RWPE2 (cell line): Measurements from ENCODE around the gene TBCB.

Experiments
- ATAC-seq: fragments of 200-7000 bp; cut with Tn5 transposase; 3 replicates; pipeline ENCODE4 v1.9.1; 2021; ENCODE audit warnings: low read depth
- DNase-seq: peaks from one replicate; pipeline ENCODE4 v3.0.0-alpha.2; 2020; ENCODE audit warnings: low spot score
- H3K27ac ChIP-seq: fragments of 450-650 bp; 2 replicates; pipeline ENCODE4 v1.5.1; 2017; ENCODE audit warnings: mild to moderate bottlenecking; ENCODE audit not compliant: poor library complexity, severe bottlenecking
- H3K27me3 ChIP-seq: fragments of 250-450 bp; sonication (Bioruptor Pico); 2 replicates; pipeline ENCODE4 v1.5.1; 2021; ENCODE audit warnings: mild to moderate bottlenecking, moderate library complexity; ENCODE audit not compliant: insufficient read depth, poor library complexity, severe bottlenecking
- H3K36me3 ChIP-seq: fragments of 250-450 bp; sonication (Bioruptor Pico); 2 replicates; pipeline ENCODE4 v1.5.1; 2020; ENCODE audit warnings: low read depth, mild to moderate bottlenecking, moderate library complexity
- H3K4me1 ChIP-seq: fragments of 250-450 bp; sonication (Bioruptor Pico); 2 replicates; pipeline ENCODE4 v1.5.1; 2021; ENCODE audit warnings: mild to moderate bottlenecking, moderate library complexity; ENCODE audit not compliant: insufficient read depth, poor library complexity, severe bottlenecking
- H3K4me3 ChIP-seq: fragments of 250-450 bp; sonication (Bioruptor Pico); 2 replicates; pipeline ENCODE4 v1.5.1; 2021; ENCODE audit warnings: mild to moderate bottlenecking, moderate library complexity; ENCODE audit not compliant: severe bottlenecking
- H3K9me3 ChIP-seq: fragments of 250-450 bp; sonication (Bioruptor Pico); 2 replicates; pipeline ENCODE4 v1.5.1; 2021; ENCODE audit warnings: mild to moderate bottlenecking, moderate library complexity; ENCODE audit not compliant: severe bottlenecking
- CTCF ChIP-seq: fragments of 450-650 bp; IDR thresholded peaks from one replicate; pipeline ENCODE4 v1.5.1; 2017; ENCODE audit warnings: mild to moderate bottlenecking, moderate library complexity; ENCODE audit not compliant: poor library complexity, severe bottlenecking

Gene TBCB

GRCh38 chr19:36093687-36094086 is 21.6 kb upstream of the TBCB start:
- no peak overlapping the region for H3K4me3 ChIP-seq
- H3K4me1 ChIP-seq, result no peaks in the 10 kb centered on the region
- H3K9me3 ChIP-seq, result no peaks in the 10 kb centered on the region
- no peak for TF ChIP-seq CTCF
- no peaks in the 10 kb centered on the region for H3K27me3 ChIP-seq
- DNase-seq (no peak), ATAC-seq (no peak)
- peaks cover 10% of the 10 kb centered on the region for H3K36me3 ChIP-seq
- H3K27ac ChIP-seq, result no peak overlapping the region

- Histone ChIP-seq H3K36me3 (peaks cover 27% of the 10 kb centered on the region), H3K9me3 (no peaks in the 10 kb centered on the region), H3K4me3 (no peak overlapping the region), H3K4me1 (no peaks in the 10 kb centered on the region), H3K27ac (no peak overlapping the region), H3K27me3 (no peaks in the 10 kb centered on the region)
- DNase-seq (no peak), ATAC-seq (no peak)
- TF ChIP-seq CTCF, result no peak
These were observed 18.2 kb upstream of the TBCB start for GRCh38 chr19:36097036-36097435.

- no peaks in the 10 kb centered on the region for H3K9me3 ChIP-seq
- H3K27me3 ChIP-seq, result no peaks in the 10 kb centered on the region
- no peaks in the 10 kb centered on the region for H3K4me1 ChIP-seq
- H3K4me3 ChIP-seq, result no peak overlapping the region
- peaks cover 31% of the 10 kb centered on the region for H3K36me3 ChIP-seq
- no peak for ATAC-seq
- no peak overlapping the region for H3K27ac ChIP-seq
- DNase-seq, result no peak
- no peak for TF ChIP-seq CTCF
These were observed 16.0 kb upstream of the TBCB start for GRCh38 chr19:36099166-36099785.

GRCh38 chr19:36100476-36100875 is 14.8 kb upstream of the TBCB start:
- H3K36me3 ChIP-seq, result peaks cover 31% of the 10 kb centered on the region

More at GRCh38 chr19:36100476-36100875, 14.8 kb upstream of the TBCB start:
- Histone ChIP-seq H3K9me3 (no peaks in the 10 kb centered on the region), H3K27ac (no peak overlapping the region), H3K27me3 (no peaks in the 10 kb centered on the region), H3K4me1 (no peaks in the 10 kb centered on the region), H3K4me3 (no peak overlapping the region)
- TF ChIP-seq CTCF, result no peak
- DNase-seq, result no peak
- ATAC-seq, result no peak
